ENCODE measurements around the gene CCM2L.

DNA sequence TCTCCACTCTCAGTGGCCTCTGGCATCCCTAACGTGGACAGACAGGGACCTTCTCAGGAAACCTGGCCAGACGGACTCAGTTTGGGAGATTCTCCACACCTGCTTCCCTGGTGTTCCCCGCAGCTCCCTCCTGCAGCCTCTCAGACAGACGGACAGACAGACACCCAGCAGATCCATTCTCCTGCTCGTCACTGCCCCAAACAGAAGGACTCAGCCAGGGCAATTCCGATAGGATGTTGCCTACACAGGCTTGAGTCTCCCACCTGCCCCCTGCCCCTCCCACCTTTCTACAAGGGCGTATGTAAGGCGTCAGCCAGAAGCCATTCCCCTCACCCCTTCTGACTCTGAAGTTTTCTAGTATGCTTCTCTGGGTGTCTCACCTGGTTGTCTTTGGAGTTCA, 428 bp downstream of the CCM2L start:
- TF ChIP-seq, protein P1, sequence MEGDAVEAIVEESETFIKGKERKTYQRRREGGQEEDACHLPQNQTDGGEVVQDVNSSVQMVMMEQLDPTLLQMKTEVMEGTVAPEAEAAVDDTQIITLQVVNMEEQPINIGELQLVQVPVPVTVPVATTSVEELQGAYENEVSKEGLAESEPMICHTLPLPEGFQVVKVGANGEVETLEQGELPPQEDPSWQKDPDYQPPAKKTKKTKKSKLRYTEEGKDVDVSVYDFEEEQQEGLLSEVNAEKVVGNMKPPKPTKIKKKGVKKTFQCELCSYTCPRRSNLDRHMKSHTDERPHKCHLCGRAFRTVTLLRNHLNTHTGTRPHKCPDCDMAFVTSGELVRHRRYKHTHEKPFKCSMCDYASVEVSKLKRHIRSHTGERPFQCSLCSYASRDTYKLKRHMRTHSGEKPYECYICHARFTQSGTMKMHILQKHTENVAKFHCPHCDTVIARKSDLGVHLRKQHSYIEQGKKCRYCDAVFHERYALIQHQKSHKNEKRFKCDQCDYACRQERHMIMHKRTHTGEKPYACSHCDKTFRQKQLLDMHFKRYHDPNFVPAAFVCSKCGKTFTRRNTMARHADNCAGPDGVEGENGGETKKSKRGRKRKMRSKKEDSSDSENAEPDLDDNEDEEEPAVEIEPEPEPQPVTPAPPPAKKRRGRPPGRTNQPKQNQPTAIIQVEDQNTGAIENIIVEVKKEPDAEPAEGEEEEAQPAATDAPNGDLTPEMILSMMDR (IDR thresholded peaks at IDR 0.05; ENCODE audit: extremely low read depth in 1 of 2, insufficient read depth in 1 of 2, low read depth in 1 of 2, low read length in 2 of 2) = no peak
- TF ChIP-seq POLR2AphosphoS5 (IDR thresholded peaks at IDR 0.05; ENCODE audit: insufficient read depth, low read depth, low read length) = no peak

All from endothelial cell of umbilical vein (primary cell).